WTC11 (cell line): ENCODE results near the gene SYT17. TPM values are rescaled to one million over a fixed set of nuclear protein-coding genes. Genes with fewer than 3 reads are reported as not detected.

ENCODE experiments used
- ATAC-seq: fragments of 200-7000 bp; cut with Tn5 transposase; 2 replicates; pipeline ENCODE4 v1.10.0; 2021; ENCODE audit warnings: mild to moderate bottlenecking, moderate library complexity
- CTCF ChIA-PET: fragments of 300-600 bp; sonication (Branson Sonifier 250); formaldehyde crosslinking; loops from one replicate; lab custom pipeline; 2021; ENCODE audit warnings: antibody characterized with exemption; lab: Charles Lee
- POLR2A ChIA-PET: fragments of 350-600 bp; sonication (Branson Sonifier 250); formaldehyde crosslinking; loops from one replicate; lab custom pipeline; 2021; ENCODE audit warnings: antibody characterized with exemption; lab: Charles Lee
- DNase-seq: peaks from one replicate; pipeline ENCODE4 v3.0.0; 2021; ENCODE audit warnings: low spot score
- H3K27ac Mint-ChIP-seq: 2 replicates; pipeline ENCODE4 v1.8.0; 2021; ENCODE audit warnings: mixed read lengths
- H3K27me3 Mint-ChIP-seq: 2 replicates; pipeline ENCODE4 v1.8.0; 2021; ENCODE audit warnings: low read depth, mild to moderate bottlenecking, moderate library complexity, mixed read lengths
- H3K36me3 Mint-ChIP-seq: 2 replicates; pipeline ENCODE4 v1.8.0; 2021; ENCODE audit warnings: mixed read lengths
- H3K4me1 Mint-ChIP-seq: 2 replicates; pipeline ENCODE4 v1.8.0; 2022; ENCODE audit warnings: mixed read lengths
- H3K4me3 Mint-ChIP-seq: 2 replicates; pipeline ENCODE4 v1.8.0; 2021; ENCODE audit warnings: mild to moderate bottlenecking, moderate library complexity, mixed read lengths
- H3K9me3 Mint-ChIP-seq: 2 replicates; pipeline ENCODE4 v1.8.0; 2021; ENCODE audit warnings: mixed read lengths
- CREB1 ChIP-seq: sonication (generic); formaldehyde crosslinking; IDR thresholded peaks from 2 replicates; pipeline ENCODE4 v1.8.0; 2023; ENCODE audit warnings: mild to moderate bottlenecking, missing genetic modification reagents
- FOXP1 ChIP-seq: sonication (generic); formaldehyde crosslinking; IDR thresholded peaks from 2 replicates; pipeline ENCODE4 v1.8.0; 2022; ENCODE audit warnings: missing genetic modification reagents, mild to moderate bottlenecking, moderate library complexity, borderline replicate concordance
- GRHL2 ChIP-seq: fragments of 250-450 bp; sonication (Bioruptor Pico); IDR thresholded peaks from 2 replicates; pipeline ENCODE4 v1.8.0; 2022; ENCODE audit warnings: mild to moderate bottlenecking, moderate library complexity; ENCODE audit not compliant: insufficient replicate concordance, severe bottlenecking
- IRF2 ChIP-seq: sonication (generic); formaldehyde crosslinking; IDR thresholded peaks from 2 replicates; pipeline ENCODE4 v1.8.0; 2022; ENCODE audit warnings: low read depth, missing genetic modification reagents, borderline replicate concordance
- SP1 ChIP-seq: sonication (generic); formaldehyde crosslinking; conservative IDR thresholded peaks from 2 replicates; pipeline ENCODE4 v1.8.1; 2022; ENCODE audit warnings: missing genetic modification reagents
- TEAD1 ChIP-seq: sonication (generic); formaldehyde crosslinking; IDR thresholded peaks from 2 replicates; pipeline ENCODE4 v1.8.0; 2022; ENCODE audit warnings: mild to moderate bottlenecking, missing genetic modification reagents
- total RNA-seq: library from RNA; stranded (reverse); gene quantifications from 3 replicates; pipeline ENCODE4 v1.2.3, GENCODE V29; 2021
- TF ChIP-seq, protein P1 (sequence below): sonication (generic); formaldehyde crosslinking; IDR thresholded peaks from 2 replicates; pipeline ENCODE4 v1.8.1; 2023; ENCODE audit warnings: mild to moderate bottlenecking, missing genetic modification reagents
- TF ChIP-seq, protein P2 (sequence below): fragments of 250-450 bp; sonication (Bioruptor Pico); IDR thresholded peaks from 2 replicates; pipeline ENCODE4 v1.9.0; 2021; ENCODE audit warnings: moderate library complexity, mild to moderate bottlenecking, inconsistent platforms, borderline replicate concordance
- TF ChIP-seq, protein P3 (sequence below): sonication (generic); formaldehyde crosslinking; IDR thresholded peaks from 2 replicates; pipeline ENCODE4 v1.8.0; 2022; ENCODE audit warnings: mild to moderate bottlenecking, missing genetic modification reagents
- TF ChIP-seq, protein P4 (sequence below): fragments of 250-450 bp; sonication (Bioruptor Pico); IDR thresholded peaks from 2 replicates; pipeline ENCODE4 v1.9.0; 2021; ENCODE audit warnings: mild to moderate bottlenecking, borderline replicate concordance
- TF ChIP-seq, protein P5 (sequence below): fragments of 250-450 bp; sonication (Bioruptor Pico); conservative IDR thresholded peaks from 2 replicates; pipeline ENCODE4 v1.9.0; 2021; ENCODE audit warnings: mild to moderate bottlenecking
- TF ChIP-seq, protein P6 (sequence below): sonication (generic); formaldehyde crosslinking; IDR thresholded peaks from 2 replicates; pipeline ENCODE4 v1.8.1; 2023; ENCODE audit warnings: mild to moderate bottlenecking, moderate library complexity, missing genetic modification reagents

The SYT17 gene
- total RNA-seq, 1 experiment from 2014 or later = 5.5 TPM

DNA sequence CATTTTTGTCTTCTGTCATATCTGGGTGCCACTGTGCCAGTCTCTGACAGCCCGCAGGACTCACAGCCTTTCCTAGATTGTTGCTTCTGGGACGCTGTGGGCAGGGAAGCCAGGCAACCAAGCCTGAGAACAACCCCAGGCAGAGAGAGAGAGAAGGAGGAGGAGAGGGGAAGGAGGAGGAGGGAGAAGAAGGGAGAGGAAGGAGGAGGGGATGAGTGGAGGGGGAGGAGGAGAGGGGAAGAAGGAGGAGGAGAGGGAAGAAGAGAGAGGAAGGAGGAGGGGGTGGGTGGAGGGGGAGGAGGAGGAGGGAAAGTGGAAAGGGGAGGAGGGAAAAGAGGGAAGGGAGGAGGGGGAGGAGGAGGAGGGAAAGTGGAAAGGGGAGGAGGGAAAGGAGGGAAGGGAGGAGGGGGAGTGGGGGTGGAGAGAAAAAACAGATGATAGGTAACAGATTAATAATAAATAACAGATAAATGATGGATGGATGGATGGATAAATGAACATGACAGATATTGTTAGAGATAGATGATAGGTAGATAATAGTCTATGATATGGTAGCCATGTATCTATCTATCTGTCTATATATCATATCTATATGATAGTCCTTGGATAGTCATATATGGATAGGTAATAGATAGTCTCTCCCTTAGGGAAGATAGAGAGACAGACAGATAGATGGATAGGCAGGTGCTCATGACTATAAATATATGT lies 146.8 kb downstream of the SYT17 start:
- no peak for ATAC-seq
- no peak overlapping the region for H3K4me3 Mint-ChIP-seq
- POLR2A ChIA-PET = no interaction called here
- H3K27me3 Mint-ChIP-seq = 0 out of 2 replicates have a peak, but pooled peaks cover 3% of the 10 kb centered on the region
- H3K27ac Mint-ChIP-seq = no peak overlapping the region
- TF ChIP-seq, protein P1, sequence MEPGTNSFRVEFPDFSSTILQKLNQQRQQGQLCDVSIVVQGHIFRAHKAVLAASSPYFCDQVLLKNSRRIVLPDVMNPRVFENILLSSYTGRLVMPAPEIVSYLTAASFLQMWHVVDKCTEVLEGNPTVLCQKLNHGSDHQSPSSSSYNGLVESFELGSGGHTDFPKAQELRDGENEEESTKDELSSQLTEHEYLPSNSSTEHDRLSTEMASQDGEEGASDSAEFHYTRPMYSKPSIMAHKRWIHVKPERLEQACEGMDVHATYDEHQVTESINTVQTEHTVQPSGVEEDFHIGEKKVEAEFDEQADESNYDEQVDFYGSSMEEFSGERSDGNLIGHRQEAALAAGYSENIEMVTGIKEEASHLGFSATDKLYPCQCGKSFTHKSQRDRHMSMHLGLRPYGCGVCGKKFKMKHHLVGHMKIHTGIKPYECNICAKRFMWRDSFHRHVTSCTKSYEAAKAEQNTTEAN (CRISPR knock-in tag) = no peak
- TF ChIP-seq FOXP1 (CRISPR knock-in tag) (no peak), CREB1 (CRISPR knock-in tag) (no peak)
- TF ChIP-seq, protein P2, sequence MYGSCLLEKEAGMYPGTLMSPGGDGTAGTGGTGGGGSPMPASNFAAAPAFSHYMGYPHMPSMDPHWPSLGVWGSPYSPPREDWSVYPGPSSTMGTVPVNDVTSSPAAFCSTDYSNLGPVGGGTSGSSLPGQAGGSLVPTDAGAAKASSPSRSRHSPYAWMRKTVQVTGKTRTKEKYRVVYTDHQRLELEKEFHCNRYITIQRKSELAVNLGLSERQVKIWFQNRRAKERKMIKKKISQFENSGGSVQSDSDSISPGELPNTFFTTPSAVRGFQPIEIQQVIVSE (CRISPR knock-in tag) = no peak
- TF ChIP-seq, protein P3, sequence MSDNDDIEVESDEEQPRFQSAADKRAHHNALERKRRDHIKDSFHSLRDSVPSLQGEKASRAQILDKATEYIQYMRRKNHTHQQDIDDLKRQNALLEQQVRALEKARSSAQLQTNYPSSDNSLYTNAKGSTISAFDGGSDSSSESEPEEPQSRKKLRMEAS = no peak
- TF ChIP-seq, protein P4, sequence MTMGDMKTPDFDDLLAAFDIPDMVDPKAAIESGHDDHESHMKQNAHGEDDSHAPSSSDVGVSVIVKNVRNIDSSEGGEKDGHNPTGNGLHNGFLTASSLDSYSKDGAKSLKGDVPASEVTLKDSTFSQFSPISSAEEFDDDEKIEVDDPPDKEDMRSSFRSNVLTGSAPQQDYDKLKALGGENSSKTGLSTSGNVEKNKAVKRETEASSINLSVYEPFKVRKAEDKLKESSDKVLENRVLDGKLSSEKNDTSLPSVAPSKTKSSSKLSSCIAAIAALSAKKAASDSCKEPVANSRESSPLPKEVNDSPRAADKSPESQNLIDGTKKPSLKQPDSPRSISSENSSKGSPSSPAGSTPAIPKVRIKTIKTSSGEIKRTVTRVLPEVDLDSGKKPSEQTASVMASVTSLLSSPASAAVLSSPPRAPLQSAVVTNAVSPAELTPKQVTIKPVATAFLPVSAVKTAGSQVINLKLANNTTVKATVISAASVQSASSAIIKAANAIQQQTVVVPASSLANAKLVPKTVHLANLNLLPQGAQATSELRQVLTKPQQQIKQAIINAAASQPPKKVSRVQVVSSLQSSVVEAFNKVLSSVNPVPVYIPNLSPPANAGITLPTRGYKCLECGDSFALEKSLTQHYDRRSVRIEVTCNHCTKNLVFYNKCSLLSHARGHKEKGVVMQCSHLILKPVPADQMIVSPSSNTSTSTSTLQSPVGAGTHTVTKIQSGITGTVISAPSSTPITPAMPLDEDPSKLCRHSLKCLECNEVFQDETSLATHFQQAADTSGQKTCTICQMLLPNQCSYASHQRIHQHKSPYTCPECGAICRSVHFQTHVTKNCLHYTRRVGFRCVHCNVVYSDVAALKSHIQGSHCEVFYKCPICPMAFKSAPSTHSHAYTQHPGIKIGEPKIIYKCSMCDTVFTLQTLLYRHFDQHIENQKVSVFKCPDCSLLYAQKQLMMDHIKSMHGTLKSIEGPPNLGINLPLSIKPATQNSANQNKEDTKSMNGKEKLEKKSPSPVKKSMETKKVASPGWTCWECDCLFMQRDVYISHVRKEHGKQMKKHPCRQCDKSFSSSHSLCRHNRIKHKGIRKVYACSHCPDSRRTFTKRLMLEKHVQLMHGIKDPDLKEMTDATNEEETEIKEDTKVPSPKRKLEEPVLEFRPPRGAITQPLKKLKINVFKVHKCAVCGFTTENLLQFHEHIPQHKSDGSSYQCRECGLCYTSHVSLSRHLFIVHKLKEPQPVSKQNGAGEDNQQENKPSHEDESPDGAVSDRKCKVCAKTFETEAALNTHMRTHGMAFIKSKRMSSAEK (CRISPR knock-in tag) = no peak
- TF ChIP-seq, all 79 proteins: peak for 0
- peaks cover 22% of the 10 kb centered on the region for H3K4me1 Mint-ChIP-seq
- peaks cover 14% of the 10 kb centered on the region for H3K36me3 Mint-ChIP-seq
- DNase-seq = no peak
- CTCF ChIA-PET = no interaction called here
- H3K9me3 Mint-ChIP-seq = peaks cover 19% of the 10 kb centered on the region

DNA sequence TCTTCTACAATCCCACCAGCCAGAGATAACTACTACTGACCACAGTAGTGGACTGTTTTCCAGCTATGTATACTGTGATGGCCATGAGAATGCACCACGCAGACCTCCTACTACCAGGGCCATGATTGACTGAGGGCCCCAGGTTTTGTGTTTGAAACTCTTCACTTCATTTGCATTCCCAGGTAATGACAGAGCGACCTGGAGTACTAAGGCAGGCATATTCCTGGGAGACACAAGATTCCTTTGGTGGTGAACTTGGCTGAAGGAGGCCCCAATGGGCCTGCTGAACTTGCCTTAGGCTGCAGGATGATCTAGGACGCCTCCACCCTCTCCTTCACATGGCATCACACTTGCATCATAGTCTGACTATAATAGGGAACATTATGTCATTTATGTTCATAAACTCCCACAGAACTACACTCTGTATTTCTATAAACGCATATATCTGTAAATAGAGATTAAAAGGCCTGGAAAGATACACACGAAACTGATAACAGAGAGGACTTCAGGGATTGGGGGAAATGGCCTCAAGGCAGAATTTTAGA lies 147.9 kb downstream of the SYT17 start:
- TF ChIP-seq SP1 (CRISPR knock-in tag) = no peak
- TF ChIP-seq GRHL2 = no peak
- TF ChIP-seq IRF2 = no peak
- TF ChIP-seq, protein P5, sequence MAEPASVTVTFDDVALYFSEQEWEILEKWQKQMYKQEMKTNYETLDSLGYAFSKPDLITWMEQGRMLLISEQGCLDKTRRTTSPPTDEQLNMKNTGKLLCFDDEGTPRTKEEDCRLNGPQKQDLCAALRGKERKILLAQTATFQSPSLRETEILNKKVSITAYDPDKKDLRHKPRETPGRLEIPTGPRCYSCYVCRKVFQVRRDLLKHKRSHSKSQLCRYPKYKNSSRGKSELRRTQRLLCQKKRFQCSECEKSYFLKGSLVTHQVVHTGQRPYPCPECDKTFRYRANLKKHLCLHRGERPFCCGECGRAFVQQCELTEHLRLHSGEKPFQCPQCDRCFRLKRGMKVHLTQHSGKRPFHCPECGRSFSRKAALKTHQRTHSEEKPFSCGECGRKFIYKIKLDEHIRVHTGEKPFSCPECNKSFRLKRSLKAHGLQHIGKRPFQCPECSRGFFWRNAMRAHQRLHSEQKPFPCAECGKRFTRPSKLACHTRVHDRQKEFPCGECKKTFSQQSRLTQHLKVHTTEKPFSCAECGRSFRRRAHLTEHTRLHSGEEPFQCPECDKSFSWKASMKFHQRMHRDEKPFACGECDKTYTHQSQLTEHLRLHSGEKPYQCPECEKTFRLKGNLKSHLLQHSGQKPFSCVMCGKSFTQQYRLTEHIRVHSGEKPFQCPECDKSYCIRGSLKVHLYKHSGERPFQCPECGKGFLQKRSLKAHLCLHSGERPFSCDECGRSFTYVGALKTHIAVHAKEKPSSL (CRISPR knock-in tag) = no peak
- TF ChIP-seq TEAD1 = no peak
- TF ChIP-seq, protein P6, sequence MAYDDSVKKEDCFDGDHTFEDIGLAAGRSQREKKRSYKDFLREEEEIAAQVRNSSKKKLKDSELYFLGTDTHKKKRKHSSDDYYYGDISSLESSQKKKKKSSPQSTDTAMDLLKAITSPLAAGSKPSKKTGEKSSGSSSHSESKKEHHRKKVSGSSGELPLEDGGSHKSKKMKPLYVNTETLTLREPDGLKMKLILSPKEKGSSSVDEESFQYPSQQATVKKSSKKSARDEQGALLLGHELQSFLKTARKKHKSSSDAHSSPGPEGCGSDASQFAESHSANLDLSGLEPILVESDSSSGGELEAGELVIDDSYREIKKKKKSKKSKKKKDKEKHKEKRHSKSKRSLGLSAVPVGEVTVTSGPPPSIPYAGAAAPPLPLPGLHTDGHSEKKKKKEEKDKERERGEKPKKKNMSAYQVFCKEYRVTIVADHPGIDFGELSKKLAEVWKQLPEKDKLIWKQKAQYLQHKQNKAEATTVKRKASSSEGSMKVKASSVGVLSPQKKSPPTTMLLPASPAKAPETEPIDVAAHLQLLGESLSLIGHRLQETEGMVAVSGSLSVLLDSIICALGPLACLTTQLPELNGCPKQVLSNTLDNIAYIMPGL = no peak
- Mint-ChIP-seq H3K4me3 (no peak overlapping the region), H3K4me1 (peaks cover 22% of the 10 kb centered on the region), H3K9me3 (peaks cover 16% of the 10 kb centered on the region), H3K27me3 (0 out of 2 replicates have a peak, but pooled peaks cover 3% of the 10 kb centered on the region), H3K27ac (no peak overlapping the region), H3K36me3 (peaks cover 14% of the 10 kb centered on the region)
- ATAC-seq (no peak), DNase-seq (no peak)
- ChIA-PET POLR2A (no interaction called here), CTCF (no interaction called here)
